LNCAP (cell line): ENCODE data around the gene RPL39L.

Experiments used
- CTCF ChIP-seq: fragments of 450-650 bp; IDR thresholded peaks from 2 replicates; pipeline ENCODE4 v1.5.1; 2017; ENCODE audit warnings: mild to moderate bottlenecking

RPL39L gene

GRCh38 chr3:187161556-187161955 lies 22.3 kb upstream of the RPL39L start:
- no peak for TF ChIP-seq CTCF

- TF ChIP-seq CTCF: peak; percentile 29; the same call in 1 of the 2 replicates
Measured at GRCh38 chr3:187150599-187150998, 11.3 kb upstream of the RPL39L start.

- no peak for TF ChIP-seq CTCF
Measured at GRCh38 chr3:187150186-187150585, 10.9 kb upstream of the RPL39L start.

GRCh38 chr3:187146389-187146788 lies 7.1 kb upstream of the RPL39L start:
- TF ChIP-seq CTCF: no peak

GRCh38 chr3:187145149-187145895 lies 6.0 kb upstream of the RPL39L start:
- no peak for TF ChIP-seq CTCF

- TF ChIP-seq CTCF: no peak
Measured at GRCh38 chr3:187139895-187140253, 578 bp upstream of the RPL39L start.

GRCh38 chr3:187136936-187137335 lies 2.4 kb downstream of the RPL39L start:
- TF ChIP-seq CTCF: no peak

GRCh38 chr3:187136337-187136736 lies 3.0 kb downstream of the RPL39L start:
- TF ChIP-seq CTCF: no peak
